HEK293T (cell line): ENCODE results near the gene SOX6.

Experiments used
- ARNT ChIP-seq: fragments of 450-650 bp; IDR thresholded peaks from 2 replicates; pipeline ENCODE4 v1.6.1; 2017; ENCODE audit warnings: mild to moderate bottlenecking
- BHLHE40 ChIP-seq: fragments of 450-650 bp; IDR thresholded peaks from 2 replicates; pipeline ENCODE4 v1.6.1; 2016; ENCODE audit warnings: mild to moderate bottlenecking, moderate library complexity, borderline replicate concordance
- ELF4 ChIP-seq: fragments of 450-650 bp; IDR thresholded peaks from 2 replicates; pipeline ENCODE4 v1.6.1; 2017; ENCODE audit warnings: antibody characterized with exemption
- FOXA1 ChIP-seq: fragments of 450-650 bp; IDR thresholded peaks from 2 replicates; pipeline ENCODE4 v1.6.1; 2016; ENCODE audit warnings: mild to moderate bottlenecking
- FOXK2 ChIP-seq: fragments of 450-650 bp; IDR thresholded peaks from 2 replicates; pipeline ENCODE4 v1.6.1; 2016; ENCODE audit warnings: mild to moderate bottlenecking
- FOXM1 ChIP-seq: fragments of 450-650 bp; IDR thresholded peaks from 2 replicates; pipeline ENCODE4 v1.6.1; 2017; ENCODE audit warnings: mild to moderate bottlenecking, borderline replicate concordance

GRCh38 chr11:16382186-16382585 lies 25.8 kb upstream of the SOX6 start:
- TF ChIP-seq ELF4 (no peak), ARNT (no peak), FOXM1 (no peak), BHLHE40 (no peak), FOXA1 (no peak), FOXK2 (no peak)
